Glomerular visceral epithelial cell (primary cell): ENCODE data around the gene ZNF280B.
A peak's percentile ranks its signal among the peaks of the same experiment; 100 is the strongest.

ENCODE experiments used
- DNase-seq: peaks from one replicate; pipeline ENCODE4 v3.0.0-alpha.2; 2016; ENCODE audit errors: extremely low spot score

Gene ZNF280B

GRCh38 chr22:22508274-22509176, at the start of gene ZNF280B:
ZNF280B (minus strand) TSS chr22:22508742; CDS start chr22:22489398, 19,344 bp downstream.
- peak; percentile 86 for DNase-seq

GRCh38 chr22:22556995-22557925, 48.7 kb upstream of the ZNF280B start:
- DNase-seq: no peak

GRCh38 chr22:22556578-22556977, 48.0 kb upstream of the ZNF280B start:
- no peak for DNase-seq

GRCh38 chr22:22555596-22555995, 47.1 kb upstream of the ZNF280B start:
- DNase-seq: no peak

GRCh38 chr22:22554587-22555284, 46.2 kb upstream of the ZNF280B start:
- DNase-seq: no peak

- DNase-seq: no peak
Observed at GRCh38 chr22:22553735-22554586, 45.4 kb upstream of the ZNF280B start.

- no peak for DNase-seq
Observed at GRCh38 chr22:22553141-22553540, 44.6 kb upstream of the ZNF280B start.

- no peak for DNase-seq
Observed at GRCh38 chr22:22552630-22553029, 44.1 kb upstream of the ZNF280B start.

- DNase-seq: no peak
Observed at GRCh38 chr22:22550789-22551434, 42.4 kb upstream of the ZNF280B start.

- no peak for DNase-seq
Observed at GRCh38 chr22:22548910-22549309, 40.4 kb upstream of the ZNF280B start.

- no peak for DNase-seq
Observed at GRCh38 chr22:22548317-22548716, 39.8 kb upstream of the ZNF280B start.

- DNase-seq: no peak
Observed at GRCh38 chr22:22547692-22548300, 39.3 kb upstream of the ZNF280B start.

- no peak for DNase-seq
Observed at GRCh38 chr22:22547226-22547625, 38.7 kb upstream of the ZNF280B start.

- DNase-seq: no peak
Observed at GRCh38 chr22:22546490-22546889, 37.9 kb upstream of the ZNF280B start.

GRCh38 chr22:22545084-22545483, 36.5 kb upstream of the ZNF280B start:
- DNase-seq: no peak

- DNase-seq: no peak
Observed at GRCh38 chr22:22538226-22538989, 29.9 kb upstream of the ZNF280B start.

- DNase-seq: no peak
Observed at GRCh38 chr22:22536916-22537315, 28.4 kb upstream of the ZNF280B start.

- DNase-seq: no peak
Observed at GRCh38 chr22:22536515-22536914, 28.0 kb upstream of the ZNF280B start.

GRCh38 chr22:22535662-22536061, 27.1 kb upstream of the ZNF280B start:
- DNase-seq: no peak
